Measurements from ENCODE around the gene BID.

The BID gene

DNA sequence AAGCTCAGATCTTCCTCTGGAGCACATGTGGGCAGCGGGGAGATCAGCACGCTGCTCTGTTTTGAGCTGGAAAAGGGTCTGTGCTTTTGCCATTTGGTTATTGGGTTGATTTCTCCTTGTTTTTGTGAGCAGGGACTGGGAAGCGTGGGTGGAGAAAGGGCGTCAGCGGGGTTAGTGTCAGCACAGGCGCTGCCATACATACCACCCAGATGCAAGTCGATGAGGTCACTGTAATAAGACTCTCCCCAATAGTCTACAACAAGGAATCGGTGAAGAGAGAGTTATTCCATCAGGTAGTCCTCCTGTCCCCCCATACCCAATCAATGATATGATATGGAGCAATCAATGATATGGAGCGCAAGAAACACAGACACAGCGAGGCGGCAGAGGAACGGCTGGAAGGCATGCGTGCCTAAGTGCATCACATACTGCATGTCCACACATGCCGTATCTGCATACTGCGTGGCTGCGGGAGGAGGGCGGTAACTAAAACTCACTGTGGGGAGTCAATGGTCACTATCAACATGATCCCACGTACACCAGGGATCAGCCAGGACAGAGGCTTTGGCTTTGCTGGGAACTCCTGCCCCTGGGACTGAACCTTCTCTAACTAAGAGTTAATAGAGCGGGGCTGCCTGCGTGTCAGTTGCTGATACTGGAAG is 29.5 kb upstream of the BID start:
- DNase-seq (ENCODE audit: low spot score), result no peak

DNA sequence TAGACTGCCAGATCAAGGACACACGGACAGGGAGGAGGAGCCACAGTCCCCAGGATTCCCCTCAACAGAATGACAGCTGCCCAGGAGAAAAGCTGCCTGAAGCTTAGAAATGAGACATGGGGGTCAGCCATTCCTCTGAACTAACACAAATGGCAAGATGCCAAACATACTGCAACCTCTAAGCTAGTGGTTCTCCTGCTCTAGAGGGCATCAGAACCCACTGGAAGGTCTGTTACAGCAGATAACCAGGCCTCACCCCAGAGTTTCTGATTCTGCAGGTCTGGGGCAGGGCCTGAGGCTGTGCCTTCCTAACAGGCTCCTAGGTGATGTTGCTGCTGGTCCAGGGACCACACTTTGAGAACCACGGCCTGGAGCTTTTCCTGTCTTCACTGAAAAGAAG is 28.6 kb upstream of the BID start:
- no peak for DNase-seq (ENCODE audit: low spot score)

- DNase-seq (ENCODE audit: low spot score), result no peak
Observed at GRCh38 chr22:17802411-17802810, 28.1 kb upstream of the BID start.

DNA sequence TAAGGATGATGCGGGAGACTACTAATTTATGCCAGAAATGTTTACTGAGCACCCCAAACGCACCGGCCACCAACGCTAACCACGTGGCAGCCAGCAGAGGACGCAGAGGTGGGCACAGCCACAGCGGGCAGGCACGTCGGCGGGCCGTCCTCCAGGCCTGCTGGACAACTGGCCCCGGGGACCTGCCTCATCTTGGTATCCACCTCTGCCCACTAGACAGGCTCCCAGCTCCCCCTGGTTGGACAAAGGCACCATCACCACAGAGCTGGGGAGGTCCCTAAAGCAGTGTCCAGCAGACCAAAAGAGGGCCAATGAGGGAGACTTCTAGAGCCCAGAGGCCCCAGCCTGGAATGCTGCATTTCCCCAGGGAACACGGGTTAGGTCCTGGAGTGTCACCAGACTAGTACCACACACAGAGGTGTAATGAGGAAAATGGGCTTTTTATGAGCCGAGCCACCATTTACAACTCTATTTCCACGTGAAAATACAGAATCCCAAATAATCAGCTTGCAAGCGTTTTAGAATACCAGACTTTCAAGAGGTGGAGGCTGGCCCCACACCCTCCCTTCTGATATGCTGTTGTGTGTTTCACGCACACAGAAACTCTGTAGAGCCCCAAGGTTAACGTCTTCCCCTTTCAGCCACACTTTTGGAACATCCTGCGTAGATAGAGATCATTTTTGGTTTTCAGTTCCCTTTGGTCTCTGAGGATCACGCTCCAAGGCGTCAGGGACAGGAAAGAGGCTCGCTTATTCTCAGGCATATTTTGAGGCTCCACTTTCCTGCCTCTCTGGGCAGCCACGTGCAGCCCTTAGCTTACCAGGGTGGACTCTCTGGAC is 23.7 kb upstream of the BID start:
- no peak for DNase-seq (ENCODE audit: low spot score)

DNA sequence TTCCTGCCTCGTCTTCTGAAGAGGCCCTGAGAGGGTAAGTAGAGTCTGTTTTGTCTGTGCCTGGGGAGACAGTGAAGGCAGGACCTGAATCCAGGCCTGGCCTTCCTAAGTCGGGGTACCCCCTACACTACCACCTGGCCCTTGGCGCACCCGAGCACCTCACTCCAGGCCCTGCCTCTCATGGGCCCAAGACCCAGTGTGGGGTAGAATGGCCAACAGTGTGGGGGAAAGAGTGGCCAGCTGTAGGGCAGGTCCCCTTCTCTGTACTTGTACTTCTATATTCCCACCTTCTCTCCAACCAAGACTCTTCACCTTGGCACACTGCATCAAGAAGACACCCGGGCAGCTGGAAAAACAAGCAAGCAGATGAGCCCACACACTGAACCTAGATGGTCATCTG is 22.4 kb upstream of the BID start:
- DNase-seq (ENCODE audit: low spot score), result no peak

DNA sequence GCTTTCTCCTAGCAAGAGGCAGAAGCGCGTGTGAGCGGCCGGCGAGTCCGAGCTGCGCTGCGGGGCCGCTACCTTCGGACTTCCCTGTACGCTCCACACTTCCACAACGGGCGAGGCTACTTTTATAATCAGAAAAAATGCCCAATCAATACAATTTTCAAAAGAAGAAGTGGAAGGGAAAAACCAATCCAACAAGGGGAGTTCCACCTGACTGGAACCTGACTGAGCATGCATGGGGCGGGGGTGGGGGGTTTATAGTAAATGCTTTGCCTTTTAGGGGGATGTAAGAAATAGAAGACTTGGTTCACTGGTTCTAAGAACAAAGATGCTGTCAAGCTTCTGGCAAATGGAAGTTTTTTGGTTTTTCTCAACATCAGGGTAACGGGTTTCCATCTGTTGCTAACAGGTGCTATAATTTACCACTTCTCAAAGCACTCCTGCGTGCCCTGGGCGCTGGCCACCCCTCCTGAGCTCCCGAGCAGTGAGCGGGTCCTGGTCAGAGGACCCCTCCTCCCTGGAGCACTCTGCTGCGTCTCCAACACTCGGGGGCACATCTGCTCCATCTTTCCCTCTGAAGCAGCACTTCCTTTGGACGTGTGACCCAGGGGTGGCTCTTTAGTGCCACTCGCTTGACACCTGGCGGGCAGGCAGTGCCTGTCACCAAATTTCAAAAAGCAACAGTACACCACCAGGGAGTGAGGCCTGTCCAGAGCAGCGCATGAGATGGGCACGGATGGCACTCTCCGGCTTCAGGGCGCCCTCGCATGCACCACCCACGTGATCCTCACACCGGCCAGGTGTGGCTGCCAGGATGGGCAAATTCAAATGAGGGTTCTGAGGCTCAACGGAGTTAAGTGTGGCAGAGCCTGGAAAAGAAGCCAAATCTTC is 21.6 kb upstream of the BID start:
- no peak for DNase-seq (ENCODE audit: low spot score)

GRCh38 chr22:17794726-17795542 is 20.7 kb upstream of the BID start:
- no peak for DNase-seq (ENCODE audit: low spot score)

DNA sequence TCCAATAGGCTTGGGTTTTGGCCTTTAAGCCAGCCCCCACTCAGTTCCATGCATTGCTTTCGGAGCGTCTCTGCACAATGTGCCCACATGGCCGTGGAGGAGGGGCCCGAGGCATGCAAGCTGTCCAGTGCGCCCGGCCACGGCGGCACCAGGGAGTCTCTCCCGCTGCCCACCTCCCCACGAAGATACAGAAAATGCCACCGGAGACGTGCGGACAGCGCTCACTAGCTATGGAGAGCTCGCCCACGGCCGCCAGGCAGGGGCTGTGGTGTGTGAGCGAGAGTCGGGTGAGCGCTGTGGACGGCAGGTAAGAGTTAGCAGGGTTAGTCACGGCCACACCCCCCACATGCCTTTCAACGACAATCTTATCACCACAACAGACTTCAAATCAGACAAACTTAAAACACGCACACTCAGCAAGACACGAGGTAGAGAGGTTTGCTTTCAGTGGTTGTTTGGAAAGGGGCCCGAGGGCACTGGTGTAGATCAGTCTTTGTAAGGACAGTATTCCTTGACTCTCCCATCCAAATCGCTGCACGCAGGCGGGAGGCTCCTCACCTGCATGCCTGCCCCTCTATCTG is 18.7 kb upstream of the BID start:
- DNase-seq (ENCODE audit: low spot score), result no peak

GRCh38 chr22:17792299-17792698 is 18.0 kb upstream of the BID start:
- DNase-seq (ENCODE audit: low spot score), result no peak

DNA sequence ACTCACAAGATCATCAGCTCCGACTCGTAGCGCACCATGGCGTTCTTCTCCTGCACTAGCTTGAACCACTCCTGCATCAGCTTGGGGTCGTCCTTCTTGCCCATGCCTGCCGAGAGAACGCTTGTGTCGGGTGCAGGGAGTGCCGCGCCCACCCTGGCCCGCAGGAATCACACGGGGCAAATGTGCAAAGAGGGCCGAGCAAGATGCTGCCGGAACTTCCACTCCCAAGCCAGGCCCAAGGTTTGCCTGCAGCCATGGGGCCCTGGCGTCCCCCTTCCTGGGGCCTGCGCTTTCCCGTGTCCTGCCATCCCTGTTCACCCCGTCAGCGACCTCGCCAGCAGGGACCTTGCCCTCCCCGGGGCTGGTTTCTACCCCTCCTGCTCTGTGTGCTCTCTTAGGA is 16.9 kb upstream of the BID start:
- no peak for DNase-seq (ENCODE audit: low spot score)

DNA sequence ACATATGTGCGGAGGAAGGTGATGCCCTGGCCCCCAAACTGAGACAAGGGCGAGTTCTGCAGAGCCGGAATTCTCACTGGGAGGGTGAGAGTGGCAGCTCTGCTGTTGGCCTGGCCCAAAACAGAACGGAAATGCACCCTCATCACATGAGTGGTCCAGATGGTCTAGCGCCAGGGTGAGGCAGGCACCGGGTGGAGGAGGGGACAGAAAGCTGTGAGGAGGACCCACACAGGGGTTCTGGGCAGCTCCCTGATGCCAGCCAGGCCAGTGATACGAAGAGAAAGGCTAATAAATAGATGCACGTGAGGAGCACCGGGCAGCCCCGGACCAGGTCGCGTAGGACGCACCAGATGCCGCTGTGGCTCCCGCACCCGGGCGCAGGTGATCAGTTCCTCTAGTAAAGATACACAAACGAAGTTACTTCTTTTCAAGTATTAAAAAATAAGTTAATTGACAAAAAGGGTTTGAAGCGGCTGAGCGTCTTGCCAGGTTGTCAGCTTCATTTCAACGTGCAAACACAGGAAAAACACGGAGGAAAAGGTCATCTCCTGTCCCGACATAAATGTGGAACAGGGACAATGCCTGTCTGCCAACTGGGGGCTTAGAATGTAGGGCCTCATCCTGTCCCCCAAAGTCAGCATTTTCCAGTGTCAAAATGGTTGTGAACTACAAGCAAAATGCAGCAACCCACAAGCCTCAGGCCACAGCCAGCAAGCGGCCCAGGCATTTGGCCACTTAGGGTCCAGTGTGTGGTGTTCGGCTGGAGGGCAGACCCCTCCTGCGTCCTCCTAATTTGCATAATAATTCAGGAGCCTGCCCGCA is 15.3 kb upstream of the BID start:
- DNase-seq (ENCODE audit: low spot score), result no peak

- DNase-seq (ENCODE audit: low spot score), result no peak
Observed at GRCh38 chr22:17788528-17789378, 14.5 kb upstream of the BID start.

GRCh38 chr22:17787716-17788330 is 13.6 kb upstream of the BID start:
- DNase-seq (ENCODE audit: low spot score), result no peak

GRCh38 chr22:17787241-17787640 is 13.0 kb upstream of the BID start:
- DNase-seq (ENCODE audit: low spot score), result no peak

DNA sequence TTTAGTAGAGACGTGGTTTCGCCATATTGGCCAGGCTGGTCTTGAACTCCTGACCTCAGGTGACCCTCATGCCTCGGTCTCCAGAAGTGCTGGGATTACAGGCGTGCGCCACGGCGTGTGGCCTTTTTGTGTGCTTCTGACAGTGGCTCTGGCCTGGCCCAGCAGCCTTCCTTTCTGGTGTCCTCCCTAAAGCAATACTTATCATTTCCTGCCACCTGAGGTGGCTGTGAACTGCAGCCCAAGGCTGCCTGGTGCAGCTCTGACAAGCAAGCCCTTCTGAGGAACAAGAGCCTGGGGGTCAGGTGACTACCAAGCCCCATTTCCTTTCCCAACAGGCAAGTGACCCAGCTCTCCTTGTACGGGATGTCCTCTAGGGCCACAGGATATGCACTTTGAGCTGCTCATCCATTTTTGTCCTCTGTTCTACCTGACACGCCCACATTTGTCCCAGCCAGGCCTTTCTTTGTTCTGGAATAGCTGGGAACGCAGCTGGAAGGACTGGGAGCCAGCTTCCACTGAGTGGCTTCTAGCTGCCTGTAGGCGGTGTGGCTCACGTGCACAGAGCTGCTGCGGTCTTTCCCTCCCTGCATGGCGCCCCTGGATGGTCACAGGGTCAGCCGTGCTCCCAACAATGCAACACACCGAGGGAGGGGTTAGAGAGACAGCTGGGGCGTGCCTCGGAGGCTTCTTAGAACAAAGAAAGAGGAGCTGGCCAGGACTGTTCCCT is 12.3 kb upstream of the BID start:
- no peak for DNase-seq (ENCODE audit: low spot score)

DNA sequence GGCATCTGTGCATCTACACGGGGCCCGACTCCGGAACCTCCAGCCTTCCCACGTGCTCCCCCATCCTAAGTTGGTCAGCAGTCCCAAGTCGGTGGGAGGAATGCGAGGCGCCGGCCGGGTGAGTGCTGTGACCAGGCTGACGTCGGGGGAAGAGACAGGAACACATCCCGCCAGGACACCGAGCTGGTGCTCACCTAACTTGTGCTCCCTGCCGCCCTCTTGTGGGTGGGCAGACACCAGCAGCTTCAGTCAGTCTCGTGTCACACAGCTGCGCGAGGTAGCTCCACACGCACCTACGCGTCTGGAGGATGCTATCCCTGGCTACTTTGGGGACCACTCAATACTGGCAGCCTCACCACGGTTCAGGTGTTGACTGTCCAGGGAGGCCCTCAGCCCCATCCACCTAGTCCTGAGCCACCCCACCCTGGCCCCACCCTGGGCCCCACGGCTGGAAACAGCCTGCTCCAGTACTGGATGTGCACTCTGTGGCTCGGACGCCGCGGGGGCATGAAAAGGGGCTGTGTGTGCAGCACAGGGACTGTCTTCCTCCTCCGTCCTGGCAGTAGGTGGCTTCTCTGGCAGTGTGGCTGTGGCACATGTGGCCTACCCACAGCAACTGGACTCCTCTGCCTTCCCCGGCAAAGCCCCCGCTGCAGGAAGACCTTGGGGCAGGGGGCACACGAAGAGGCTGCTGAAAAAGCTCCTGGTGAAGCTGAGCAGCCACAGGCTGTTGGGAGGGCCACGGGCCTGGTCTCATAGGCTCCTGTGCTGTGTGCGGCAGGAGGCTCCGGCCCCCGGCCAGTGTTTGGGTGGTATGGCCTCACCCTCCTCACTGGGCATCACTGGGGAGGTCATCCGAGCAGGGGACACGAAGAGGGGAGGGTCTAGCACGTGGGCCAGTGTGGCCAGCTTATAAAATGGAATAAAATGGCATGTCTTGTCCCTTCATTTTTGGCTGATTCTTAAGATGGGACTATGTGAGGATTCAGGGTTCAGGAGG is 11.2 kb upstream of the BID start:
- DNase-seq (ENCODE audit: low spot score), result no peak

DNA sequence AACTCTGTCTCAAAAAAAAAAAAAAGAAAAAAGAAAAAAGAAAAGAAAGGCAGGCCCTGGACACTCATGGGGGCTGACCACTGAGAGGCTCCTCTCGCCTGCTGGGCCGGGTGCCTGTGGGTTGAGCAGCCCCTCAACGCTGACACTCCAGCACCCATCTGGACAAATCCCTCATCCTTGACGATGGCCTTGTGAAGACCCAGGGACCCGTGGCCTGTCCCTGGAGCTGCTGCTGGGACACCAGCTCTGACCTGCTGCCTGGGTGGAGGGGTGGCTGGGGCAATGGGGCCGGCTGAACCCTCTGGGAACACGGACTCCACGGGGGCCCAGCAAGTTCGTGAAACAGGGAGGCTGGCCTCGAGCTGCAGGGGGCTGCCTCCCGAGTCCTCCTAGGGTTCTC is 10.5 kb upstream of the BID start:
- no peak for DNase-seq (ENCODE audit: low spot score)
